Tibial nerve (tissue), 4 donors: Measurements from ENCODE around the gene FER. TPM values are rescaled to one million over a fixed set of nuclear protein-coding genes. Genes with fewer than 3 reads are reported as not detected.

Experiments used
- DNase-seq, 2 donors: peaks; one replicate each; pipeline ENCODE4 v3.0.0-alpha.2; 2019; ENCODE audit warnings: low spot score in 2 of 2
- H3K27ac ChIP-seq, 4 donors: fragments of 200-600 bp; sonication (generic) in 3 of 4; one replicate each; pipeline ENCODE4 v1.5.1; 2017 to 2019; ENCODE audit warnings: mild to moderate bottlenecking in 1 of 4
- H3K27me3 ChIP-seq, 2 donors: fragments of 200-600 bp; sonication (generic) in 1 of 2; one replicate each; pipeline versions ENCODE4 v1.5.1 to v1.6.0; 2017 to 2019
- H3K36me3 ChIP-seq, 3 donors: fragments of 200-600 bp; sonication (generic); one replicate each; pipeline ENCODE4 v1.5.1; 2018 to 2019
- H3K4me1 ChIP-seq, 4 donors: fragments of 200-600 bp; sonication (generic) in 3 of 4; one replicate each; pipeline ENCODE4 v1.5.1; 2017 to 2019
- H3K4me3 ChIP-seq, 4 donors: fragments of 200-600 bp; sonication (generic) in 3 of 4; one replicate each; pipeline ENCODE4 v1.5.1; 2017 to 2019; ENCODE audit warnings: mild to moderate bottlenecking in 1 of 4, moderate library complexity in 1 of 4
- H3K9me3 ChIP-seq, 4 donors: fragments of 200-600 bp; sonication (generic) in 3 of 4; one replicate each; pipeline ENCODE4 v1.5.1; 2017 to 2019
- EP300 ChIP-seq, 2 donors: sonication (generic); formaldehyde crosslinking; IDR thresholded peaks; one replicate each; pipeline ENCODE4 v1.6.1; 2017; ENCODE audit warnings: antibody characterized with exemption in 2 of 2, mild to moderate bottlenecking in 1 of 2
- POLR2A ChIP-seq, 2 donors: fragments of 450-650 bp; IDR thresholded peaks; one replicate each; pipeline ENCODE4 v1.6.1; 2017; ENCODE audit warnings: antibody characterized with exemption in 2 of 2, mild to moderate bottlenecking in 2 of 2, moderate library complexity in 2 of 2
- WGBS, 2 donors: methylation state at CpG; one replicate each; pipeline ENCODE4 v1.1.5; 2018; 5-methylcytosine and 5-hydroxymethylcytosine counted together
- small RNA-seq: library from RNA; depleted of rRNA; stranded (forward); fragments of <200 nt; gene quantifications from one replicate; pipeline ENCODE3, GENCODE V24; 2016
- total RNA-seq, 4 donors: library from RNA; depleted of rRNA; stranded (reverse); fragments of >200 nt; gene quantifications; one replicate each; pipeline ENCODE4 v1.1.0, GENCODE V29; 2016
- TF ChIP-seq, protein P1 (sequence below), 5 experiments: fragments of 200-600 bp in 3 of 5; fragments of 450-650 bp in 2 of 5; sonication (generic) in 3 of 5; IDR thresholded peaks; one replicate each; pipeline ENCODE4 v1.5.1; 2016 to 2019; ENCODE audit warnings: antibody characterized with exemption in 5 of 5, mild to moderate bottlenecking in 3 of 5, moderate library complexity in 2 of 5

The FER gene
- total RNA-seq, 4 donors from 2014 or later = 28.5 to 50.9 (median 39.6) TPM

DNA sequence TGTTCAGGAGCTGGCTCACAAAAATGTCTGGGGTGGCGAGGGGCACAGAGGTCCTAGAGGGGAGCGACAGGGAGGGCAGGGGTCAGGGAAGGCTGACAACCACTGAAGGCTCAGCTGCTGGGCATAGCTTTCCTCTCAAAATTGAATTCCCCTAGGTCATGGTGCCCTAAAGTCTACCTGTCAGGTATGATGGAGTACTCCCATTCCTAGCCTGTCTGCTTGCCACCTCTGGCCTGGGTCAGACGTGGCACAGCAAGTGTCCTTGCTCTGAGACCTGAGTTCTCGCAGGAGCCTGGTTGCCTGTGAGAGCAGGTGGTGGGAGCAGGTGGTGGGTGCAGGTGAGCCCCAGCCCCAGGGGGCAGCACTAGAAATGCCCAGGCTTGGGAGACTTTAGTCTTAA lies 486.7 kb downstream of the FER start:
- WGBS, 2 donors = 92 to 93% methylated on average over 2 to 4 of the region's 4 CpGs
- TF ChIP-seq, protein P1, sequence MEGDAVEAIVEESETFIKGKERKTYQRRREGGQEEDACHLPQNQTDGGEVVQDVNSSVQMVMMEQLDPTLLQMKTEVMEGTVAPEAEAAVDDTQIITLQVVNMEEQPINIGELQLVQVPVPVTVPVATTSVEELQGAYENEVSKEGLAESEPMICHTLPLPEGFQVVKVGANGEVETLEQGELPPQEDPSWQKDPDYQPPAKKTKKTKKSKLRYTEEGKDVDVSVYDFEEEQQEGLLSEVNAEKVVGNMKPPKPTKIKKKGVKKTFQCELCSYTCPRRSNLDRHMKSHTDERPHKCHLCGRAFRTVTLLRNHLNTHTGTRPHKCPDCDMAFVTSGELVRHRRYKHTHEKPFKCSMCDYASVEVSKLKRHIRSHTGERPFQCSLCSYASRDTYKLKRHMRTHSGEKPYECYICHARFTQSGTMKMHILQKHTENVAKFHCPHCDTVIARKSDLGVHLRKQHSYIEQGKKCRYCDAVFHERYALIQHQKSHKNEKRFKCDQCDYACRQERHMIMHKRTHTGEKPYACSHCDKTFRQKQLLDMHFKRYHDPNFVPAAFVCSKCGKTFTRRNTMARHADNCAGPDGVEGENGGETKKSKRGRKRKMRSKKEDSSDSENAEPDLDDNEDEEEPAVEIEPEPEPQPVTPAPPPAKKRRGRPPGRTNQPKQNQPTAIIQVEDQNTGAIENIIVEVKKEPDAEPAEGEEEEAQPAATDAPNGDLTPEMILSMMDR (IDR thresholded peaks at IDR 0.05) = no peak
- TF ChIP-seq EP300 (IDR thresholded peaks at IDR 0.05) (no peak), POLR2A (IDR thresholded peaks at IDR 0.05) (no peak)
- Histone ChIP-seq H3K36me3 (no peaks in the 10 kb centered on the region), H3K9me3 (peaks cover 0 to 29% (median 0%) of the 10 kb centered on the region in 4 donors), H3K27ac (no peak overlapping the region), H3K4me1 (no peaks in the 10 kb centered on the region), H3K27me3 (no peaks in the 10 kb centered on the region), H3K4me3 (no peak overlapping the region)
- no peak for DNase-seq

DNA sequence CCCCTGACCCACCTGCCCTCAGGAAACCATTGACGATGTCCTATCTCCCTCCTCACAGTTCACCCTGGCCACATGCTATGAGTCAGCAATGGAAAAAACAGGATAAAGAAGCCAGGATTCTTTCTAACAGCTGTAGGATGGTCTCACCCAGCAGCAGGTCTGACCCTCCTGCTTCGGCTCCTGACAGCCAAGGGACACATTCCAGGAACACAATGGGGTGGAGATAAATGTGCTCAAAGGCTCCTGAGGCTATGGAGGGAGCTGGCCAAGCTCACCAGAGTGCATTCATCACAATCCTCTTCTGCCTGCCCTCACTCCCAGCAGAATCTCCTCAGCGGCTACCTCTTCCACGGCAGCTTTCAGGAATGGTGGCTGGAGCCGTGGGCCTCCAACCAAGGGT lies 491.8 kb downstream of the FER start:
- no peak overlapping the region for H3K4me3 ChIP-seq
- no peak overlapping the region for H3K27ac ChIP-seq
- no peaks in the 10 kb centered on the region for H3K27me3 ChIP-seq
- 79 to 81% methylated on average over 5 of the region's 5 CpGs for WGBS, 2 donors
- no peak for TF ChIP-seq EP300 (IDR thresholded peaks at IDR 0.05)
- TF ChIP-seq, protein P1 (IDR thresholded peaks at IDR 0.05) = no peak
- TF ChIP-seq POLR2A (IDR thresholded peaks at IDR 0.05) = no peak
- H3K4me1 ChIP-seq = no peaks in the 10 kb centered on the region
- no peaks in the 10 kb centered on the region for H3K36me3 ChIP-seq
- no peak for DNase-seq
- H3K9me3 ChIP-seq = peaks cover 0 to 29% (median 0%) of the 10 kb centered on the region in 4 donors

- no peaks in the 10 kb centered on the region for H3K36me3 ChIP-seq
- TF ChIP-seq EP300 (IDR thresholded peaks at IDR 0.05) (no peak), POLR2A (IDR thresholded peaks at IDR 0.05) (no peak)
- TF ChIP-seq, protein P1 (IDR thresholded peaks at IDR 0.05) = no peak
- H3K27ac ChIP-seq = no peak overlapping the region
- no peaks in the 10 kb centered on the region for H3K4me1 ChIP-seq
- DNase-seq = no peak
- no peak overlapping the region for H3K4me3 ChIP-seq
- peaks cover 0 to 20% (median 0%) of the 10 kb centered on the region in 4 donors for H3K9me3 ChIP-seq
- H3K27me3 ChIP-seq = no peaks in the 10 kb centered on the region
Observed at GRCh38 chr5:109242518-109242917, 494.8 kb downstream of the FER start.

GRCh38 chr5:109246395-109246794 lies 498.7 kb downstream of the FER start:
- 91 to 95% methylated on average over 2 of the region's 2 CpGs for WGBS, 2 donors
- H3K4me1 ChIP-seq = no peaks in the 10 kb centered on the region

More at GRCh38 chr5:109246395-109246794, 498.7 kb downstream of the FER start:
- no peak overlapping the region for H3K27ac ChIP-seq
- H3K9me3 ChIP-seq = peaks cover 0 to 20% (median 0%) of the 10 kb centered on the region in 4 donors
- DNase-seq = no peak
- no peak overlapping the region for H3K4me3 ChIP-seq
- no peaks in the 10 kb centered on the region for H3K27me3 ChIP-seq
- TF ChIP-seq, protein P1 (IDR thresholded peaks at IDR 0.05) = no peak
- TF ChIP-seq EP300 (IDR thresholded peaks at IDR 0.05) (no peak), POLR2A (IDR thresholded peaks at IDR 0.05) (no peak)
- H3K36me3 ChIP-seq = no peaks in the 10 kb centered on the region

Small RNAs within 50 kb of the gene (small RNA-seq; reads per million reads assigned to genes)
- gene AC109481.1 (not detected), gene RF00019 (not detected), gene RNU6-47P (not detected)
